ENCODE results near the gene GCFC2.

GRCh38 chr2:75680402-75680801 is 30.3 kb downstream of the GCFC2 start:
- TF ChIP-seq YY1 (IDR thresholded peaks at IDR 0.05; ENCODE audit: insufficient read depth, insufficient read length) (no peak), SUZ12 (IDR thresholded peaks at IDR 0.05; ENCODE audit: extremely low read depth, insufficient read depth, insufficient read length) (no peak), ZNF274 (IDR thresholded peaks at IDR 0.05; ENCODE audit: low read depth, low read length) (no peak)
